ENCODE results near the gene TBC1D10A. TPM values are rescaled to one million over a fixed set of nuclear protein-coding genes. Genes with fewer than 3 reads are reported as not detected.

TBC1D10A gene
- total RNA-seq, 2 experiments from 2014 or later, result 38.9 to 41.8 TPM

DNA sequence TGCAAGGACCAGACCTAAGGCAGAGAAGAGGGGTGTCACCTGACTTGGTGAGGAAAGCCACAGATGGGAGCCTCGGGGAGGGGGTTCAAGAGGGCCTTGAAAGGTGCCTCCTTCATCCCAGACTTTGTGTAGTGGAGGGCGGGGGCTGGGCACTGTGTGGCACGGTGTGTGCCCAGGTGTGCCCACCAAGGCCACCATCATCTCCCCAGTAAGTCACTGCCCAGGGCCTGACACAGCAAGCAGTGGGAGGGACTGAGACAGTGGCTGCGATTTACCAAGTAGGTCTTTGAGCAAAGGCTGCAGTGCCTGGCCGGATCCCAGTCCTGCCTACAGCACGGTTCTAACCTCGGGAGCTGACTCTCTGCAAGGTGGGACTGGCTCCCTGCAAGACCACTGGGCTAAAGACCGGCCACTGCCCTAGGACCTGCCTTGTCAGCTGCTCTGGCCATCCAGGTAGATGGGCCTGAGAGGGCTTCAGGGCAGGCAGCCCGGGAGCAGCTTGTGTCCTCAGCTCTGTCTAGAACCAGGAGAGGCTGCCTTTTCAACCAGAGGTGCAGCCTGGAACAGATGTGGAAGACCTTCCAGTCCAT lies 61.5 kb downstream of the TBC1D10A start:
- H3K36me3 Mint-ChIP-seq (ENCODE audit: low read depth), result peaks cover 23% of the 10 kb centered on the region

DNA sequence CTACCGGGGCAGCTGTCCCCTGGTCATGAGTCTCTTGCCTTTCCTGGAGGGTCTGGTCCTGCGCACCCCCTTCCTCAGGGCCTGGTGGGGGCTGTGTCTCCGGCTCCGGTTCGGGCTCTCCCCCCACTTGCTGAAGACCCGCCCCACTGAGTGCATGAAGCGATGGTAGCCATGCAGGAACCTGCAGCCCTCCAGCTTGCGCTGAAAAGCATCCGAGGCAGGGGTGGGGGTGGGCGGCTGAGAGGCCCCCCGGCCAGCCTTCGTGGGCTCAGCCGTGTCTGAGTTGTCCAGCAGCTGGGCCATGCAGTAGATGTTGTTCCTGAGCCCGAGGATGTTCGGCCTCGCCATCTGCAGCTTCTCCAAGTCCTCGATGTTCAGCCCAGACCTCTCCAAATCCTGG lies 62.9 kb downstream of the TBC1D10A start:
- no peaks in the 10 kb centered on the region for H3K9me3 Mint-ChIP-seq
- Histone ChIP-seq H3K4me1 (ENCODE audit: insufficient read depth, low read length) (peaks cover 65% of the 10 kb centered on the region), H3K27me3 (ENCODE audit: control insufficient read depth in 1 of 2, insufficient read depth in 2 of 2, low read length in 2 of 2) (no peaks in the 10 kb centered on the region), H3K36me3 (ENCODE audit: insufficient read depth, low read length) (peaks cover 22% of the 10 kb centered on the region), H3K4me3 (ENCODE audit: low read length) (no peak overlapping the region), H3K9me3 (ENCODE audit: control insufficient read depth in 1 of 2, insufficient read depth in 1 of 2, low read length in 2 of 2) (no peaks in the 10 kb centered on the region), H3K27ac (ENCODE audit: low read depth in 1 of 2, low read length in 2 of 2) (no peak overlapping the region)
- intact Hi-C loops (cut with DNase I, micrococcal nuclease), result loop anchor here (1.0 to 2.0 kb wide), 5 partner anchors 22 to 163 kb away; partner anchors contain the start of gene RNF215 (in 1 of the 2)
- H3K4me1 Mint-ChIP-seq (ENCODE audit: low read depth), result peaks cover 54% of the 10 kb centered on the region
- ATAC-seq (ENCODE audit: poor library complexity) (no peak), DNase-seq (no peak)
- no peak overlapping the region for H3K27ac Mint-ChIP-seq
- no peaks in the 10 kb centered on the region for H3K27me3 Mint-ChIP-seq
- TF ChIP-seq, protein P1, sequence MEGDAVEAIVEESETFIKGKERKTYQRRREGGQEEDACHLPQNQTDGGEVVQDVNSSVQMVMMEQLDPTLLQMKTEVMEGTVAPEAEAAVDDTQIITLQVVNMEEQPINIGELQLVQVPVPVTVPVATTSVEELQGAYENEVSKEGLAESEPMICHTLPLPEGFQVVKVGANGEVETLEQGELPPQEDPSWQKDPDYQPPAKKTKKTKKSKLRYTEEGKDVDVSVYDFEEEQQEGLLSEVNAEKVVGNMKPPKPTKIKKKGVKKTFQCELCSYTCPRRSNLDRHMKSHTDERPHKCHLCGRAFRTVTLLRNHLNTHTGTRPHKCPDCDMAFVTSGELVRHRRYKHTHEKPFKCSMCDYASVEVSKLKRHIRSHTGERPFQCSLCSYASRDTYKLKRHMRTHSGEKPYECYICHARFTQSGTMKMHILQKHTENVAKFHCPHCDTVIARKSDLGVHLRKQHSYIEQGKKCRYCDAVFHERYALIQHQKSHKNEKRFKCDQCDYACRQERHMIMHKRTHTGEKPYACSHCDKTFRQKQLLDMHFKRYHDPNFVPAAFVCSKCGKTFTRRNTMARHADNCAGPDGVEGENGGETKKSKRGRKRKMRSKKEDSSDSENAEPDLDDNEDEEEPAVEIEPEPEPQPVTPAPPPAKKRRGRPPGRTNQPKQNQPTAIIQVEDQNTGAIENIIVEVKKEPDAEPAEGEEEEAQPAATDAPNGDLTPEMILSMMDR (IDR thresholded peaks at IDR 0.05), result no peak
- POLR2A ChIA-PET, result interaction anchor here (1.1 to 2.2 kb wide), 2 partner anchors 19 to 24 kb away, joined by 4 to 11 read pairs; no protein-coding TSS in a partner anchor
- CTCF ChIA-PET, result interaction anchor here (0.6 to 3.2 kb wide), 8 partner anchors 11 to 159 kb away, joined by 3 to 28 read pairs (median 4); no protein-coding TSS in a partner anchor
- H3K4me3 Mint-ChIP-seq, result no peak overlapping the region
- H3K36me3 Mint-ChIP-seq (ENCODE audit: low read depth), result peaks cover 14% of the 10 kb centered on the region

More for the DNA sequence above, 61.5 kb downstream of the TBC1D10A start:
- Histone ChIP-seq H3K9me3 (ENCODE audit: control insufficient read depth in 1 of 2, insufficient read depth in 1 of 2, low read length in 2 of 2) (no peaks in the 10 kb centered on the region), H3K36me3 (ENCODE audit: insufficient read depth, low read length) (peaks cover 26% of the 10 kb centered on the region), H3K4me3 (ENCODE audit: low read length) (peak overlapping the region; percentile 94), H3K27me3 (ENCODE audit: control insufficient read depth in 1 of 2, insufficient read depth in 2 of 2, low read length in 2 of 2) (no peaks in the 10 kb centered on the region), H3K4me1 (ENCODE audit: insufficient read depth, low read length) (peaks cover 65% of the 10 kb centered on the region), H3K27ac (ENCODE audit: low read depth in 1 of 2, low read length in 2 of 2) (peak overlapping the region; percentile 90 to 99)
- no peaks in the 10 kb centered on the region for H3K27me3 Mint-ChIP-seq
- TF ChIP-seq, protein P1 (IDR thresholded peaks at IDR 0.05), result no peak
- peak overlapping the region; percentile 99 for H3K27ac Mint-ChIP-seq
- ATAC-seq (ENCODE audit: poor library complexity), result no peak
- H3K4me1 Mint-ChIP-seq (ENCODE audit: low read depth), result peaks cover 54% of the 10 kb centered on the region
- H3K9me3 Mint-ChIP-seq, result no peaks in the 10 kb centered on the region
- intact Hi-C loops (cut with DNase I, micrococcal nuclease), result loop anchor here in 1 of 2 experiments (5.0 kb wide), 1 partner anchor 158 kb away; no protein-coding TSS in a partner anchor
- H3K4me3 Mint-ChIP-seq, result peak overlapping the region; percentile 95
- DNase-seq, result peak in 1 of 14 experiments; percentile 43
- ChIA-PET POLR2A (interaction anchor here (0.5 to 3.1 kb wide), 5 partner anchors 12 to 511 kb away, joined by 3 to 9 read pairs (median 3); partner anchors contain the start of genes CASTOR1, CCDC157 and SF3A1), CTCF (interaction anchor here (0.8 to 3.2 kb wide), 2 partner anchors 22 to 122 kb away, joined by 3 to 28 read pairs; partner anchors contain the start of gene RNF215)

DNA sequence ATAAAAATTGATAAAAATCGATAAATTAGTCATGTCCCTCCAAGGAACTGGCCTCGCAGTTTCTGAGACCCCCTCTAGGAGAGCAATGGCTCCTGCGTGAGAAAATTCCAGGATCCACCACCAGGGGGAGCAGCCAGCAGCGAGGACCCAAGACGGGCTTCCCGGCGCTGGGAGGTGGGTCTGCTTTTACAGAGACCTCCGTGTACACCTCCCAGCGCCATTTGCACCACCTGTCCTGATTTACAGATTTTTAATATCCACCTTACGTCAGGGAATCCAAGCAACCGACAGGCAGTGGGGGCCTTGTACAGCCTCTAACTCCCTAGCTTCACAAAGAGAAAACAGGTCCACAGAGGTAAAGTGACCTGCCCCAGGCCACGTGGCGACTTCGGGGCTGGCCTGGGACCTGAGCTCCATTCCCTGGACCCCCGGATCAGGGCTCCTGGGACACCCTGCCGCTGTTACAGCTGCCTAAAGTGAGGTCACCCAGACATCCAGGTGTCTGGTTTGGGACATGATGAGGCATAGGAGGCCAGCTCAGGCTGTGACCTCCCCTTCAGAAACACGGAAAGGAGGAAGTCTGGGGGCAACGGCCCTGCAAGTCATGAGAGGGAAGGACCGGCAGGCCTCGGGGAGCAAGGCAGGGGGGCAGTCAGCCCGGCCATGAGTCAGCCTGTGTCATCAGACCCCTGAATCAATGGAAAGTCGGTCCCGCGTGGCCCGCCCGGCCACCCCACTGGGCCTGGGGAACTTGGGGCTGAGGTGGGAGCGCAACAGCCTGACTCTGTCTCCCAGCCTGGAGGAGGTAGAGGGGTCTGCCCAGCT lies 63.6 kb downstream of the TBC1D10A start:
- CTCF ChIA-PET, result interaction anchor here (0.6 to 3.2 kb wide), 11 partner anchors 12 to 160 kb away, joined by 3 to 28 read pairs (median 3); partner anchors contain the start of gene RNF215
- Histone ChIP-seq H3K36me3 (ENCODE audit: insufficient read depth, low read length) (peaks cover 18% of the 10 kb centered on the region), H3K27me3 (ENCODE audit: control insufficient read depth in 1 of 2, insufficient read depth in 2 of 2, low read length in 2 of 2) (no peaks in the 10 kb centered on the region), H3K4me1 (ENCODE audit: insufficient read depth, low read length) (peaks cover 60% of the 10 kb centered on the region), H3K4me3 (ENCODE audit: low read length) (peak overlapping the region; percentile 21), H3K27ac (ENCODE audit: low read depth in 1 of 2, low read length in 2 of 2) (peak overlapping the region in 1 of 2 donors; percentile 14), H3K9me3 (ENCODE audit: control insufficient read depth in 1 of 2, insufficient read depth in 1 of 2, low read length in 2 of 2) (no peaks in the 10 kb centered on the region)
- Mint-ChIP-seq H3K27me3 (no peaks in the 10 kb centered on the region), H3K36me3 (ENCODE audit: low read depth) (peaks cover 14% of the 10 kb centered on the region), H3K9me3 (no peaks in the 10 kb centered on the region), H3K27ac (peak overlapping the region; percentile 81), H3K4me1 (ENCODE audit: low read depth) (peaks cover 49% of the 10 kb centered on the region), H3K4me3 (peak overlapping the region; percentile 81)
- POLR2A ChIA-PET, result interaction anchor here (1.0 to 2.2 kb wide), 4 partner anchors 20 to 93 kb away, joined by 3 to 11 read pairs (median 4); partner anchors contain the start of genes CCDC157 and SF3A1
- TF ChIP-seq, protein P1 (IDR thresholded peaks at IDR 0.05), result peak; percentile 100
- ATAC-seq (ENCODE audit: poor library complexity) (no peak), DNase-seq (peak; percentile 68 to 89 (median 76))
- intact Hi-C loops (cut with DNase I, micrococcal nuclease), result loop anchor here (1.0 to 2.0 kb wide), 5 partner anchors 23 to 164 kb away; partner anchors contain the start of gene RNF215 (in 1 of the 2)

Data from CD4-positive, alpha-beta T cell (primary cell).